ENCODE measurements around the gene TIRAP. TPM values are rescaled to one million over a fixed set of nuclear protein-coding genes. Genes with fewer than 3 reads are reported as not detected.
A peak's percentile ranks its signal among the peaks of the same experiment; 100 is the strongest.

Gene TIRAP
- total and polyA plus RNA-seq, 2 of the 8 experiments (the other 6 are each of a cell fraction or from before 2014, with no cell fraction given) = 5.3 TPM

DNA sequence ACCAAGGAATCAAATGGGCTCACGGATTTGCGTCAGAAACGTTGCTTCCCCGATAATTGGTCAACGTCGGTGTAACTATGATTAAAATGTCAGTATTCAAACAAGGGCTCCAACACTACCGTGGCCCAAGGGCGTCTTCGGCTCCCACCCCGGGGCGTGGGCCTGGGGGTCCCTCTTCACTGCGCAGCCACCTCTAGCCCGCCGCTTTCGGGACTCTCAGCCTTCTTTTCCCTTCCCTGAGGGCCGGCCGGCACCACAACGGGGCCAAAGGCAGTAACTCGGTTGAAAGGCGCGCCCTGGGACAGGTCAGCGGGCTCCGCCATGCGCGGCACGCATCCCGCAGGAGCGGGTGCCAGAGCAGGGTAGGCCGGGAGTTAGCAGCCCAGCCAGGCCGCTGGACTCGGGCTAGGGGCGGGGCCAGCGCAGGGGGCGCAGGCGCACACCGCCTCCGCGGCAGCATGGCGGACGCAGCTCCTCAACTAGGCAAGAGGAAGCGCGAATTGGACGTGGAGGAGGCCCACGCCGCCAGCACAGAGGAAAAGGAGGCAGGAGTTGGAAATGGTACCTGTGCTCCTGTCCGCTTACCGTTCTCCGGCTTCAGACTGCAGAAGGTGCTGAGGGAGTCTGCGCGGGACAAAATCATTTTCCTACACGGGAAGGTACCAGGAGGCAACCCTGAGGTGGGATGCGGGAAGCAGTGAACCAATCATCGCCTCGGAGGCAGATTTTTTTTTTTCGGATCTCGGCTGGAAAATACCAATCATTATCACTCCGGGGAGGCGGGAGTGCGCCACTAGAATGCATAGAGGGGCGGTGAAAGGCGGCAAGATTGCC lies 20.9 kb downstream of the TIRAP start, which contains the start of gene DCPS:
DCPS (plus strand) TSS at position 438 of the 834 bp plus-strand sequence; CDS start at position 459, 21 bp downstream.
- peak within 1 kb of the TSS; percentile 63 to 98 (median 86) for H3K4me3 ChIP-seq (ENCODE audit: extremely low read depth in 1 of 4, insufficient read depth in 2 of 4, low read depth in 3 of 4, low read length in 4 of 4)
- CTCF ChIA-PET (ENCODE audit: partially characterized antibody) = interaction anchor here (2.5 kb wide), 1 partner anchor 10 kb away, joined by 9 read pairs; no protein-coding TSS in a partner anchor
- peaks cover 0 to 5% (median 2%) of the 10 kb centered on the region in 4 experiments; a peak in 4 of 7 replicates for H3K4me1 ChIP-seq (replicated peaks in 1 of 4; ENCODE audit: control insufficient read depth in 3 of 4, insufficient read depth in 4 of 4, low read length in 3 of 4)
- peaks cover 0 to 5% (median 1%) of the 10 kb centered on the region in 4 experiments; a peak in 2 of 8 replicates for H3K36me3 ChIP-seq (ENCODE audit: control insufficient read depth in 2 of 4, insufficient read depth in 4 of 4, low read length in 3 of 4)
- H3K79me2 ChIP-seq (ENCODE audit: control insufficient read depth in 1 of 2, insufficient read depth in 2 of 2, low read length in 2 of 2) = peaks cover 0 to 10% of the 10 kb centered on the region in 2 experiments; a peak in 2 of 4 replicates
- FAIRE-seq = no peak
- POLR2A ChIA-PET (ENCODE audit: partially characterized antibody) = interaction anchor here (0.6 to 2.8 kb wide), 20 partner anchors 9 to 1336 kb away, joined by 3 to 11 read pairs (median 4); partner anchors contain the start of genes FOXRED1, SRPRA, ST3GAL4 and TIRAP
- peak within 1 kb of the TSS; percentile 92 for H3K4ac ChIP-seq (replicated peaks; ENCODE audit: insufficient read length, low read depth, low read length)
- 2% methylated on average over 58 of the region's 61 CpGs; no CpG with 5 or more reads in 1 of the 2 experiments for WGBS, 2 experiments (ENCODE audit: extremely low coverage in 1 of 2, insufficient coverage in 1 of 2, insufficient read length in 1 of 2, insufficient replicate concordance in 2 of 2, low coverage in 1 of 2, low lambda C conversion rate in 2 of 2, missing lambda C conversion rate in 1 of 2)
- no peaks in the 10 kb centered on the region for H4K20me1 ChIP-seq (replicated peaks in 1 of 2; ENCODE audit: control insufficient read depth in 1 of 2, insufficient read depth in 2 of 2, low read length in 2 of 2)
- peak within 1 kb of the TSS; percentile 72 for H2BK120ac ChIP-seq (replicated peaks; ENCODE audit: low read depth, low read length)
- H2BK20ac ChIP-seq (ENCODE audit: low read length) = 0 out of 2 replicates have a peak within 1 kb of the TSS, but pooled peaks have one; percentile 87
- H4K91ac ChIP-seq (replicated peaks; ENCODE audit: insufficient read length, low read length) = peak within 1 kb of the TSS; percentile 96
- peak within 1 kb of the TSS; percentile 88 to 96 (median 90) for H3K9ac ChIP-seq (replicated peaks in 1 of 4; ENCODE audit: extremely low read depth in 1 of 4, low read depth in 3 of 4, low read length in 3 of 4)
- no peak within 1 kb of the TSS for H3K14ac ChIP-seq (ENCODE audit: insufficient read length)
- peak within 1 kb of the TSS; percentile 99 for H4K8ac ChIP-seq (ENCODE audit: extremely low read depth, insufficient read depth, low read length)
- peak within 1 kb of the TSS; percentile 99 for H2AFZ ChIP-seq (ENCODE audit: low read length)
- peak within 1 kb of the TSS; percentile 99 for H3K18ac ChIP-seq (ENCODE audit: extremely low read depth, low read length)
- peak within 1 kb of the TSS; percentile 96 for H4K5ac ChIP-seq (ENCODE audit: insufficient read length, low read depth, low read length)
- H2AK5ac ChIP-seq (ENCODE audit: low read depth, low read length) = 0 out of 2 replicates have a peak within 1 kb of the TSS, but pooled peaks have one; percentile 71
- H2BK5ac ChIP-seq (ENCODE audit: low read depth, low read length) = peak within 1 kb of the TSS; percentile 99
- H2BK15ac ChIP-seq (ENCODE audit: low read length) = peak within 1 kb of the TSS; percentile 99; the same call in 1 of the 2 replicates
- peaks cover 2% of the 10 kb centered on the region; the same call in 1 of the 2 replicates for H3K79me1 ChIP-seq (ENCODE audit: low read depth, low read length)
- peak within 1 kb of the TSS; percentile 72 to 77 for H3K4me2 ChIP-seq (ENCODE audit: insufficient read depth in 1 of 2, low read depth in 2 of 2, low read length in 2 of 2)
- DNase-seq (ENCODE audit: low read depth in 1 of 2, low spot score in 2 of 2) = peak; percentile 50 to 97
- no peak within 1 kb of the TSS for H3K23ac ChIP-seq (ENCODE audit: insufficient read length)
- peak within 1 kb of the TSS; percentile 96 for H3K56ac ChIP-seq (replicated peaks; ENCODE audit: insufficient read length, low read depth, low read length)
- no peaks in the 10 kb centered on the region for H3K27me3 ChIP-seq (replicated peaks in 1 of 4; ENCODE audit: control insufficient read depth in 3 of 4, extremely low read depth in 1 of 4, insufficient read depth in 3 of 4, low read length in 3 of 4)
- H3K9me3 ChIP-seq (ENCODE audit: insufficient read depth in 2 of 2, low read depth in 1 of 2, low read length in 1 of 2) = no peaks in the 10 kb centered on the region
- H2BK12ac ChIP-seq (ENCODE audit: low read depth, low read length) = peak within 1 kb of the TSS; percentile 95
- peak within 1 kb of the TSS; percentile 97 for H3K27ac ChIP-seq (ENCODE audit: low read depth, low read length)
- H3K23me2 ChIP-seq (ENCODE audit: low read depth, low read length) = peaks cover 3% of the 10 kb centered on the region
- TF ChIP-seq RAD21 (IDR thresholded peaks at IDR 0.05 in 1 of 2, conservative IDR thresholded peaks at IDR 0.05 in 1 of 2; ENCODE audit: low read depth in 2 of 2, low read length in 2 of 2) (no peak), SIX5 (IDR thresholded peaks at IDR 0.05; ENCODE audit: low read depth, low read length) (no peak), NANOG (IDR thresholded peaks at IDR 0.05; ENCODE audit: insufficient read depth, low read depth, low read length, poor library complexity, severe bottlenecking) (no peak), GABPA (IDR thresholded peaks at IDR 0.05; ENCODE audit: borderline replicate concordance, insufficient read depth, low read length) (no peak), GTF2F1 (IDR thresholded peaks at IDR 0.05; ENCODE audit: borderline replicate concordance, low read depth, low read length) (no peak; the same call in 1 of the 2 replicates), ATF3 (IDR thresholded peaks at IDR 0.05; ENCODE audit: insufficient read depth, low read depth, low read length) (no peak), BCL11A (IDR thresholded peaks at IDR 0.05; ENCODE audit: low read depth in 2 of 2, low read length in 2 of 2) (no peak), CBX5 (IDR thresholded peaks at IDR 0.05; ENCODE audit: low read depth, low read length) (no peak), POLR2AphosphoS5 (IDR thresholded peaks at IDR 0.05; ENCODE audit: low read depth, low read length) (peak; percentile 94), SIRT6 (IDR thresholded peaks at IDR 0.05; ENCODE audit: low read length) (no peak)

Measured in H1 (cell line).